ENCODE data around the gene ARHGEF38. TPM values are rescaled to one million over a fixed set of nuclear protein-coding genes. Genes with fewer than 3 reads are reported as not detected.

ARHGEF38 gene
- total RNA-seq, 2 donors from 2014 or later, result not detected

- Mint-ChIP-seq H3K4me1 (no peaks in the 10 kb centered on the region), H3K27me3 (peaks cover 35% of the 10 kb centered on the region), H3K36me3 (ENCODE audit: low read depth) (no peaks in the 10 kb centered on the region), H3K27ac (no peak overlapping the region), H3K4me3 (no peak overlapping the region)
- no peak for DNase-seq
- no peak for ATAC-seq
- no peaks in the 10 kb centered on the region for H3K9me3 ChIP-seq (ENCODE audit: control insufficient read depth, low read length, poor library complexity, severe bottlenecking)
Observed at GRCh38 chr4:105630670-105631655, 78.5 kb downstream of the ARHGEF38 start.

GRCh38 chr4:105631818-105632400 lies 79.5 kb downstream of the ARHGEF38 start:
- H3K27ac Mint-ChIP-seq, result no peak overlapping the region
- no peaks in the 10 kb centered on the region for H3K9me3 ChIP-seq (ENCODE audit: control insufficient read depth, low read length, poor library complexity, severe bottlenecking)
- peaks cover 30% of the 10 kb centered on the region for H3K27me3 Mint-ChIP-seq
- H3K4me1 Mint-ChIP-seq, result no peaks in the 10 kb centered on the region
- H3K36me3 Mint-ChIP-seq (ENCODE audit: low read depth), result no peaks in the 10 kb centered on the region
- no peak overlapping the region for H3K4me3 Mint-ChIP-seq
- no peak for ATAC-seq
- DNase-seq, result no peak

DNA sequence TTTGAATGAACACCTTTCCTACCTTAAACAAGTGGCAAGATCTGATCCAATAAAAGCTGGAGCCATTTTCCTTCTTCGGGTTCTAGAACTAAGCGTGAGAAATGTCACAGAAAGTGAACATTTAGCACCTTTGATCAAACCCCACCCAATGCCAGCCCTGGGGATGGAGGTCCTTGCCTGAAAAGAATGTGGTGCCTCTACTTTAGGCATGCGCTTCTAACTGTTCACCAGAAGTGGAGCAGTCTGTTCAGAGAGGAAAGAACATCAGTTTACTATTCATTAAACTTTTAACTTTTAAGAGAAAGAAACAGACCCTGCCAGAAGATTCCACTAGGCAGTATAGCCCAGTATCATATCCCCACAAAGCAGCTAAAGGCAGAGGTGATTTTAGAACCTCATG lies 80.2 kb downstream of the ARHGEF38 start:
- no peaks in the 10 kb centered on the region for H3K36me3 Mint-ChIP-seq (ENCODE audit: low read depth)
- no peak overlapping the region for H3K27ac Mint-ChIP-seq
- H3K9me3 ChIP-seq (ENCODE audit: control insufficient read depth, low read length, poor library complexity, severe bottlenecking), result no peaks in the 10 kb centered on the region
- peaks cover 3% of the 10 kb centered on the region for H3K4me1 Mint-ChIP-seq
- ATAC-seq, result no peak
- H3K27me3 Mint-ChIP-seq, result peaks cover 28% of the 10 kb centered on the region
- no peak for DNase-seq
- H3K4me3 Mint-ChIP-seq, result no peak overlapping the region

DNA sequence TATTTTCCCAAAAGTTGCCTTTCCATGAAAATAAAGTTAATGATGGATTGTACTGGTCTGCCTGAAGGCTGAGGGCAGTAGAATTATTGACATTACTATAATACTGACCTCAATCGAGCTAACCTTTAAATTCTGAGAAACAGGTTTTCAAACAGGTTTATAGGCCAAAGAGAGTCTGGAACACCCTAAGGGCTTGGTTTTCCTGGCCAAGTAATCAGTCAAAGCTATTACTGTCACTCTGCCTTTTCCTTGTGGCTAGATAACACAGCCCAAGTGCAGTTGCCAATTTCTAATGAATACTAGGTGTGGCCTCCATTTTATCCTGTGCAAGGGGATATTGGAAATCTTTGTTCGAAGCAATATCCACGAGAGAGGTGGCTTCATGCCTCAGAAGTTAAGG lies 80.8 kb downstream of the ARHGEF38 start:
- no peaks in the 10 kb centered on the region for H3K9me3 ChIP-seq (ENCODE audit: control insufficient read depth, low read length, poor library complexity, severe bottlenecking)
- Mint-ChIP-seq H3K27me3 (peaks cover 26% of the 10 kb centered on the region), H3K4me1 (peaks cover 3% of the 10 kb centered on the region), H3K4me3 (no peak overlapping the region), H3K27ac (no peak overlapping the region), H3K36me3 (ENCODE audit: low read depth) (no peaks in the 10 kb centered on the region)
- DNase-seq, result no peak
- no peak for ATAC-seq

DNA sequence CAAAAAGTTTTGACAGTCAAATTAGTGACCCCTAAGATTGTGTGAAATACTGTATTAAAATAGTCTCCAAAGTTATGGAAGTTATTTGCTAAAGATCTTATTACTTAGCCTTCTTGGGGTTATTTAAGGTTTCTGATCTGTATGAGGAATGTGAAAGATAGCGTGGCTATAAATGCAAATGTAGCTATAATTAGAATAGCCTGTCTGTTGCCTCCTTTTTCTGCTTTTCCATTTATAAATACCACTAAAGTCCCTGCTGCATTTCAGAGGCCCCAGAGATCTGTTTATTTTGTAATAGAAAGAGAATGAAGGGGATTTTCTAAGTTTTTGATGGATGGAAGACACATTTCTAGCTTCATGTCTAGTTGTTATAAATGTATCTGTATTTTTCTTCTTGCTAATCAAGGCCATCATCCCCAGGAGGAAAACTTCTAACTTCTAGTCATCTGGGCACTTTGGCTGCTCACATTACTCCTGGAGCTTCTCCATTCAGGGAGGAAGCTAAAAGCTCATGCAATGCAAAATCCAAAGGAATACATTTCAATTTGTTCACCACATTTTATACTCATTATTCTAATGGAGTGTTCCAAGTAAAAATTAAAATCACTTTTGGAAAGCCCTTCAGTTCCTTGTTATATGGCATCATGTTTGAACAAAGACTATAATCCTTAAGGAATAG lies 82.1 kb downstream of the ARHGEF38 start:
- DNase-seq, result no peak
- H3K36me3 Mint-ChIP-seq (ENCODE audit: low read depth), result no peaks in the 10 kb centered on the region
- no peak for ATAC-seq
- H3K4me3 Mint-ChIP-seq, result no peak overlapping the region
- no peak overlapping the region for H3K27ac Mint-ChIP-seq
- peaks cover 21% of the 10 kb centered on the region for H3K27me3 Mint-ChIP-seq
- no peaks in the 10 kb centered on the region for H3K9me3 ChIP-seq (ENCODE audit: control insufficient read depth, low read length, poor library complexity, severe bottlenecking)
- H3K4me1 Mint-ChIP-seq, result peaks cover 3% of the 10 kb centered on the region

- ATAC-seq, result no peak
- peaks cover 3% of the 10 kb centered on the region for H3K4me1 Mint-ChIP-seq
- H3K4me3 Mint-ChIP-seq, result no peak overlapping the region
- no peaks in the 10 kb centered on the region for H3K9me3 ChIP-seq (ENCODE audit: control insufficient read depth, low read length, poor library complexity, severe bottlenecking)
- peaks cover 24% of the 10 kb centered on the region for H3K27me3 Mint-ChIP-seq
- no peak overlapping the region for H3K27ac Mint-ChIP-seq
- DNase-seq, result no peak
- no peaks in the 10 kb centered on the region for H3K36me3 Mint-ChIP-seq (ENCODE audit: low read depth)
Observed at GRCh38 chr4:105637408-105638176, 85.2 kb downstream of the ARHGEF38 start.

DNA sequence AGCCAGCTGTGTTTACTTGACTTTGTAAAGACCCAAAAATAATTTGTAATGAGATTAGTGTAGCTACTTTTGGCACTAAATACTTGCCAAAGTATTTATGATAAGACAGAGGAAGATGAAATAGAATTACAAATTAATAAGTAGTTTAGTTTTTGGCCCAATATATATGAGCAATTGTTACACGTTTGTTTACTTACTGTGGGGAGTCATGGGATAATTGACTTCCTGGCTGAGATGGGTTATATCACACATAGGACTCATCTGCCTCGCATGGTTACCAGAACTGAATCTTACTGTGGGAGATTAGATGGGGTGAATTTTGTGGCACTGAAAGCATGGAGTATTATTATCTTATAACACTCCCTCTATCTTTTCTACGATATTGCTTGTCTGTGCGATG lies 89.4 kb downstream of the ARHGEF38 start:
- Mint-ChIP-seq H3K4me3 (no peak overlapping the region), H3K27me3 (peaks cover 19% of the 10 kb centered on the region), H3K4me1 (peaks cover 3% of the 10 kb centered on the region)

GRCh38 chr4:105644257-105644656 lies 91.8 kb downstream of the ARHGEF38 start:
- no peak for ATAC-seq
- H3K27me3 Mint-ChIP-seq, result peaks cover 31% of the 10 kb centered on the region

More for the DNA sequence above, 89.4 kb downstream of the ARHGEF38 start:
- no peak for DNase-seq
- no peaks in the 10 kb centered on the region for H3K9me3 ChIP-seq (ENCODE audit: control insufficient read depth, low read length, poor library complexity, severe bottlenecking)
- H3K36me3 Mint-ChIP-seq (ENCODE audit: low read depth), result no peaks in the 10 kb centered on the region
- no peak overlapping the region for H3K27ac Mint-ChIP-seq
- ATAC-seq, result no peak

GRCh38 chr4:105645440-105645839 lies 93.0 kb downstream of the ARHGEF38 start:
- H3K27ac Mint-ChIP-seq, result no peak overlapping the region
- no peaks in the 10 kb centered on the region for H3K36me3 Mint-ChIP-seq (ENCODE audit: low read depth)
- peaks cover 35% of the 10 kb centered on the region for H3K27me3 Mint-ChIP-seq
- ATAC-seq (no peak), DNase-seq (no peak)
- H3K9me3 ChIP-seq (ENCODE audit: control insufficient read depth, low read length, poor library complexity, severe bottlenecking), result no peaks in the 10 kb centered on the region
- H3K4me3 Mint-ChIP-seq, result no peak overlapping the region
- no peaks in the 10 kb centered on the region for H3K4me1 Mint-ChIP-seq

More at GRCh38 chr4:105644257-105644656, 91.8 kb downstream of the ARHGEF38 start:
- Mint-ChIP-seq H3K36me3 (ENCODE audit: low read depth) (no peaks in the 10 kb centered on the region), H3K4me3 (no peak overlapping the region), H3K4me1 (no peaks in the 10 kb centered on the region), H3K27ac (no peak overlapping the region)
- no peaks in the 10 kb centered on the region for H3K9me3 ChIP-seq (ENCODE audit: control insufficient read depth, low read length, poor library complexity, severe bottlenecking)
- DNase-seq, result no peak

GRCh38 chr4:105650190-105650589 lies 97.8 kb downstream of the ARHGEF38 start:
- no peaks in the 10 kb centered on the region for H3K9me3 ChIP-seq (ENCODE audit: control insufficient read depth, low read length, poor library complexity, severe bottlenecking)
- DNase-seq (no peak), ATAC-seq (no peak)
- Mint-ChIP-seq H3K27me3 (peaks cover 52% of the 10 kb centered on the region), H3K4me3 (no peak overlapping the region), H3K36me3 (ENCODE audit: low read depth) (no peaks in the 10 kb centered on the region), H3K27ac (no peak overlapping the region), H3K4me1 (no peaks in the 10 kb centered on the region)

- Mint-ChIP-seq H3K4me1 (no peaks in the 10 kb centered on the region), H3K27me3 (peaks cover 51% of the 10 kb centered on the region), H3K27ac (no peak overlapping the region), H3K4me3 (no peak overlapping the region), H3K36me3 (ENCODE audit: low read depth) (no peaks in the 10 kb centered on the region)
- DNase-seq (no peak), ATAC-seq (no peak)
- H3K9me3 ChIP-seq (ENCODE audit: control insufficient read depth, low read length, poor library complexity, severe bottlenecking), result no peaks in the 10 kb centered on the region
Observed at GRCh38 chr4:105651884-105652283, 99.5 kb downstream of the ARHGEF38 start.

DNA sequence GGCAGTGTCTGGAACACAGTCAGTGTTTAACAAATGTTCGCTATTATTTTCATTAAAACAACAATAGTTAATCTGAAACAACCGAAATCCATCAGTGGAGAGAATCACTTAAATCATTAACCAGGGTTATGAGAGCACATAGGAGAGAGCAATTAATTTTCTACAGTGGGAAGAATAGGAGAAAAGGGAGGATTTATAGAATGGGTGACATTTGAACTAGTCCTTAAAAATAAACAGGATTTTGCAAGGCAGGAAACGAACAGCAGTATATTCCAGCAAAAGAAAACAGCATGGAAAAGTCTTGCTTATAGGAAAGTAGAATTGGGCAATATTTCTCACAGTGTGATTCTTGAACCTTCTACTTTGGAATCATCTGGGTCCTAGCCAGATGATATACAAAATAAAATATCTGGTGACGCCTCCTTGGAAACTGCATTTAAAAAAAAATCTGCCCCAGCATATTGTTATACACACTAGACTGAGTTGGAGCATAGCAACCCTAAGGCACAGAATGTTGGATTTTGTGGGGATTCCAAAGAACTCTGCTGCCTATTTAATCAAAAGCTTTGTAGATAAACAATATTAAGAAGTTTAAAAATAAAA lies 100.0 kb downstream of the ARHGEF38 start:
- no peak overlapping the region for H3K4me3 Mint-ChIP-seq
- H3K27me3 Mint-ChIP-seq, result peaks cover 48% of the 10 kb centered on the region
- DNase-seq (no peak), ATAC-seq (no peak)
- no peaks in the 10 kb centered on the region for H3K36me3 Mint-ChIP-seq (ENCODE audit: low read depth)
- H3K27ac Mint-ChIP-seq, result no peak overlapping the region
- no peaks in the 10 kb centered on the region for H3K4me1 Mint-ChIP-seq
- no peaks in the 10 kb centered on the region for H3K9me3 ChIP-seq (ENCODE audit: control insufficient read depth, low read length, poor library complexity, severe bottlenecking)

All from T-helper 17 cell (primary cell).